Esophagus squamous epithelium (tissue), 5 donors: Measurements from ENCODE around the gene CCDC102B. TPM values are rescaled to one million over a fixed set of nuclear protein-coding genes. Genes with fewer than 3 reads are reported as not detected.

Source experiments
- DNase-seq: peaks from one replicate; lab custom pipeline; 2025; lab: John Stamatoyannopoulos, UW
- H3K27ac ChIP-seq, 4 donors: fragments of 200-600 bp; sonication (generic); one replicate each; pipeline ENCODE4 v1.5.1; 2016 to 2019; ENCODE audit warnings: mild to moderate bottlenecking in 1 of 4
- H3K27me3 ChIP-seq, 4 donors: fragments of 200-600 bp; sonication (generic); 1 replicate in 3 of 4; 2 replicates in 1 of 4; pipeline versions ENCODE4 v1.5.1 to v1.6.0; 2017 to 2021; ENCODE audit warnings: antibody characterized with exemption in 1 of 4
- H3K36me3 ChIP-seq, 3 donors: fragments of 200-600 bp; sonication (generic); one replicate each; pipeline ENCODE4 v1.5.1; 2016 to 2019
- H3K4me1 ChIP-seq, 3 donors: fragments of 200-600 bp; sonication (generic); one replicate each; pipeline ENCODE4 v1.5.1; 2017 to 2019
- H3K4me3 ChIP-seq, 4 donors: fragments of 200-600 bp; sonication (generic); 1 replicate in 3 of 4; 2 replicates in 1 of 4; pipeline ENCODE4 v1.5.1; 2016 to 2019; ENCODE audit warnings: mild to moderate bottlenecking in 2 of 4, moderate library complexity in 1 of 4
- H3K9me3 ChIP-seq, 3 donors: fragments of 200-600 bp; sonication (generic); one replicate each; pipeline ENCODE4 v1.5.1; 2016 to 2019
- CTCF ChIP-seq, 6 experiments: fragments of 450-650 bp in 4 of 6; fragments of 200-600 bp in 2 of 6; sonication (generic) in 2 of 6; IDR thresholded peaks; one replicate each; pipeline ENCODE4 v1.5.1; 2016 to 2019; ENCODE audit warnings: antibody characterized with exemption in 6 of 6, mild to moderate bottlenecking in 4 of 6, moderate library complexity in 4 of 6
- POLR2A ChIP-seq, 4 donors: fragments of 450-650 bp; IDR thresholded peaks; one replicate each; pipeline ENCODE4 v1.6.1; 2017; ENCODE audit warnings: antibody characterized with exemption in 4 of 4, mild to moderate bottlenecking in 4 of 4, moderate library complexity in 3 of 4
- WGBS, 2 donors: methylation state at CpG; one replicate each; pipeline ENCODE4 v1.1.5; 2018; 5-methylcytosine and 5-hydroxymethylcytosine counted together
- intact Hi-C: fragments of 100-400 bp; cut with DNase I; formaldehyde crosslinking; loops from one replicate; pipeline ENCODE4 v1.15.0; 2022
- total RNA-seq, 4 donors: library from RNA; depleted of rRNA; stranded (reverse); fragments of >200 nt; gene quantifications; one replicate each; pipeline ENCODE4 v1.1.0, GENCODE V29; 2016
- donor health status: DM: yes; HTN: yes; CAD: no.

The CCDC102B gene
- total RNA-seq, 4 donors from 2014 or later: 0.27 to 3.8 (median 2.8) TPM

- no peak overlapping the region for H3K27ac ChIP-seq
- H3K4me1 ChIP-seq: no peaks in the 10 kb centered on the region
- intact Hi-C loops: no loop called here
- WGBS, 2 donors: 89% methylated on average over 2 of the region's 2 CpGs
- no peaks in the 10 kb centered on the region for H3K27me3 ChIP-seq
- TF ChIP-seq CTCF (IDR thresholded peaks at IDR 0.05): no peak
- no peak for TF ChIP-seq POLR2A (IDR thresholded peaks at IDR 0.05)
- no peak overlapping the region for H3K4me3 ChIP-seq
- no peaks in the 10 kb centered on the region for H3K36me3 ChIP-seq
- H3K9me3 ChIP-seq: no peaks in the 10 kb centered on the region
- DNase-seq: no peak
Observed at GRCh38 chr18:68979737-68980136, 181.9 kb downstream of the CCDC102B start.

- no peak for DNase-seq
- H3K27ac ChIP-seq: no peak overlapping the region
- H3K4me3 ChIP-seq: no peak overlapping the region
- intact Hi-C loops: no loop called here
- H3K27me3 ChIP-seq: no peaks in the 10 kb centered on the region
- no peak for TF ChIP-seq CTCF (IDR thresholded peaks at IDR 0.05)
- TF ChIP-seq POLR2A (IDR thresholded peaks at IDR 0.05): no peak
- H3K4me1 ChIP-seq: no peaks in the 10 kb centered on the region
- no peaks in the 10 kb centered on the region for H3K9me3 ChIP-seq
- H3K36me3 ChIP-seq: no peaks in the 10 kb centered on the region
Observed at GRCh38 chr18:68983126-68983525, 185.2 kb downstream of the CCDC102B start.

GRCh38 chr18:68984342-68984741 is 186.5 kb downstream of the CCDC102B start:
- TF ChIP-seq CTCF (IDR thresholded peaks at IDR 0.05) (no peak), POLR2A (IDR thresholded peaks at IDR 0.05) (no peak)
- no peaks in the 10 kb centered on the region for H3K36me3 ChIP-seq
- no peak overlapping the region for H3K4me3 ChIP-seq
- intact Hi-C loops: no loop called here
- no peaks in the 10 kb centered on the region for H3K9me3 ChIP-seq
- DNase-seq: no peak
- H3K27me3 ChIP-seq: no peaks in the 10 kb centered on the region
- no peaks in the 10 kb centered on the region for H3K4me1 ChIP-seq
- WGBS, 2 donors: 56 to 61% methylated on average over 2 of the region's 2 CpGs
- H3K27ac ChIP-seq: no peak overlapping the region

GRCh38 chr18:68985172-68985820 is 187.4 kb downstream of the CCDC102B start:
- H3K36me3 ChIP-seq: no peaks in the 10 kb centered on the region
- no peaks in the 10 kb centered on the region for H3K4me1 ChIP-seq
- WGBS, 2 donors: 53 to 63% methylated on average over 2 of the region's 2 CpGs
- H3K4me3 ChIP-seq: no peak overlapping the region
- intact Hi-C loops: no loop called here
- no peak for DNase-seq
- no peaks in the 10 kb centered on the region for H3K27me3 ChIP-seq
- no peak overlapping the region for H3K27ac ChIP-seq
- no peaks in the 10 kb centered on the region for H3K9me3 ChIP-seq
- TF ChIP-seq POLR2A (IDR thresholded peaks at IDR 0.05) (no peak), CTCF (IDR thresholded peaks at IDR 0.05) (no peak)

GRCh38 chr18:68991286-68991685 is 193.4 kb downstream of the CCDC102B start:
- H3K27me3 ChIP-seq: no peaks in the 10 kb centered on the region
- H3K4me3 ChIP-seq: no peak overlapping the region
- no peaks in the 10 kb centered on the region for H3K9me3 ChIP-seq
- intact Hi-C loops: no loop called here
- no peak overlapping the region for H3K27ac ChIP-seq
- no peaks in the 10 kb centered on the region for H3K36me3 ChIP-seq
- DNase-seq: no peak
- H3K4me1 ChIP-seq: no peaks in the 10 kb centered on the region
- TF ChIP-seq POLR2A (IDR thresholded peaks at IDR 0.05) (no peak), CTCF (IDR thresholded peaks at IDR 0.05) (no peak)
